Motor neuron (in vitro differentiated cells): ENCODE results near the gene WDR7. TPM values are rescaled to one million over a fixed set of nuclear protein-coding genes. Genes with fewer than 3 reads are reported as not detected.

Experiments used
- ATAC-seq, 8 experiments: fragments of 200-7000 bp; cut with Tn5 transposase; replicated peaks in 6 of 8; 2 replicates each; pipeline ENCODE4 v1.8.0; 2021; ENCODE audit warnings: mild to moderate bottlenecking in 8 of 8, moderate library complexity in 8 of 8
- H3K27ac ChIP-seq, 2 donors: fragments of 250-450 bp; sonication (Bioruptor Pico); 2 replicates each; pipeline ENCODE4 v1.9.0; 2021; ENCODE audit warnings: antibody characterized with exemption in 2 of 2, mild to moderate bottlenecking in 2 of 2, moderate library complexity in 1 of 2
- H3K4me1 ChIP-seq, 2 donors: fragments of 250-450 bp; sonication (Bioruptor Pico); replicated peaks in 1 of 2; 2 replicates each; pipeline ENCODE4 v1.6.1; 2021; ENCODE audit warnings: antibody characterized with exemption in 2 of 2, mild to moderate bottlenecking in 2 of 2, moderate library complexity in 1 of 2
- H3K4me3 ChIP-seq, 5 donors: fragments of 250-450 bp; sonication (Bioruptor Pico); 2 replicates each; pipeline ENCODE4 v1.9.0; 2021; ENCODE audit warnings: antibody characterized with exemption in 5 of 5, mild to moderate bottlenecking in 5 of 5, moderate library complexity in 4 of 5
- WGBS, 10 experiments: fragments of 450-650 bp; shearing (Covaris generic); methylation state at CpG; one replicate each; pipeline ENCODE4 v1.0.0; 2022; 5-methylcytosine and 5-hydroxymethylcytosine counted together
- in situ Hi-C, 9 experiments: fragments of 400-800 bp; cut with MboI; loops; one replicate each; pipeline ENCODE4 v1.15.0; 2021; ENCODE audit warnings: low sequenced_read_pairs in 9 of 9, low pct_unique_long_range_greater_than_20kb in 2 of 9; ENCODE audit not compliant: unreplicated experiment in 9 of 9
- total RNA-seq, 8 experiments: library from RNA; unstranded; fragments of 300-600 nt; gene quantifications; 2 replicates each; pipeline versions ENCODE4 v1.2.3 to v1.2.4, GENCODE V29; 2022

WDR7 gene
- total RNA-seq, 8 experiments from 2014 or later, result 12.2 to 24.5 (median 19.2) TPM

DNA sequence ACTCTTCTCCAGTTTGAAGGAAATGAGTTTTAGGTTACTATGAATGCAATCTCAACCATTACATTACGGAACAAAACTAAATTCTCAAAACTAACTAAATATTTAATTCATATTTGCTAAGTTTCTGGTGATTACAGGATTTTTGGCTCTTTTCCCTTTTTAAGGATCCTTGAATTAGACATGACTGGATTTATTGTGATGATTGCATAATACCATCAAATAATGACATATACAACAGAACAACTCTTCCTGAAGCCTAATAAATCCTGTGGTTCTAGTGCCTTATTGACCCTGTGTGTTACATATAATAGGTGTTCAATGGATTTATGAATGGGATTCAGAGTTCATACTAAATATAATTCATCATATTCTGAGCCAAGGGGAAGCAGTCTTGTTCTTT is 90.5 kb downstream of the WDR7 start:
- H3K4me1 ChIP-seq, result peaks cover 0 to 5% of the 10 kb centered on the region in 2 donors
- ATAC-seq, result peak in 1 of 8 experiments; percentile 32
- in situ Hi-C loops, result loop anchor here in 3 of 9 experiments (25.0 kb wide), 1 partner anchor 821 kb away; no protein-coding TSS in a partner anchor
- H3K27ac ChIP-seq, result no peak overlapping the region
- no peak overlapping the region for H3K4me3 ChIP-seq
- 71 to 100% (median 100%) methylated on average over 1 of the region's 1 CpG; no CpG with 5 or more reads in 2 of the 10 experiments for WGBS, 10 experiments

DNA sequence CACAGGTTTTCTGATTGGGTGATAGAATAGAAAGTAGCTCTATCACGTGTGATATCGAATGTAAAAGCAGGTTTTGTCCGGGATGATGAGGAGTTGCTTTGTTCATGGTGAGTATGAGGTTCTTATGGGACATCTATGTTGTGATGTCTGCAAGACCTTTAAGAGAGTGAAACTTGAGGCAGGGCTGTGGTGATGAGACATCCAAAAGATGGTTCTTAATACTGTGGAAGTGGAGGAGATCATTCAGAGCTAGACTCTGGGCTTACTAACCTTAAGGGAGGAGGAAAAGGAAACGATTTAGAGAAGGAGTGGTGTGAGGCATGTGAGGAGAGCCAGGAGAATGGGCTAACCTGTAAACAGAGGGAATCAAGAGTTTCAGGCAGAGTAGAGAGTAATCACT is 92.0 kb downstream of the WDR7 start:
- WGBS, 10 experiments, result 78 to 100% (median 90%) methylated on average over 1 to 4 of the region's 4 CpGs; no CpG with 5 or more reads in 1 of the 10 experiments
- no peak overlapping the region for H3K4me3 ChIP-seq
- no peak overlapping the region for H3K27ac ChIP-seq
- peaks cover 0 to 5% of the 10 kb centered on the region in 2 donors for H3K4me1 ChIP-seq
- ATAC-seq, result no peak
- in situ Hi-C loops, result loop anchor here in 3 of 9 experiments (25.0 kb wide), 1 partner anchor 819 kb away; no protein-coding TSS in a partner anchor

DNA sequence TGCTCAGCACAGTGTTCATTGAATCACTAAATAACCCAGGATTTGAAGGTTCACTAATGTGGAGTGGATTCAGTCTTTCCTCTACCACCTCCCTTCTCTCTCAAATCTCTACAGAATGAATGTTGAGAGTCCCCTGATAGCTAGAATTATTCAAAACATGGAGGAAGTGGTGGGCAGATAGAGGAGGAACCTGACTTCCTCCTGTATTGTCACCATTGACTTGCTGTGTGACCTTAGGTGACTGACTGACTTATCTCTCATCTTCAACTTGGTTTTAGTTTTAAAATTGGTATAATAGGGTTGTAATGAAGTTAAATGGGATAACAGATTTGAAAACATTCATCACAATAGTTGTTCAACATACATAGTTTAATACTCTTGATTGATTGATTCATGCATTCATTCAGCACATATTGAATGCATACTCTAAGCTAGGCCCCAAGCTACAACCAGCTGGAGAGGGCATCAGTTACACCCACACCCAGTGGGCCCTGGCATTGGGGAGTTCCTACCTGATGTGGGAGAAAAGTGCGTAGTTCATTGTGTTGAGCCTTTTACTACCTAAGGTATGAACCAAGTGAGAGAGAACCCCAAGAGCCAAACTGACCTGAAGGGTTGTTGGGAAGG is 96.0 kb downstream of the WDR7 start:
- WGBS, 10 experiments, result 67 to 100% methylated on average over 1 of the region's 1 CpG; no CpG with 5 or more reads in 8 of the 10 experiments
- in situ Hi-C loops, result loop anchor here in 3 of 9 experiments (25.0 kb wide), 1 partner anchor 815 kb away; no protein-coding TSS in a partner anchor
- H3K27ac ChIP-seq, result no peak overlapping the region
- ATAC-seq, result no peak
- no peaks in the 10 kb centered on the region for H3K4me1 ChIP-seq
- H3K4me3 ChIP-seq, result no peak overlapping the region

DNA sequence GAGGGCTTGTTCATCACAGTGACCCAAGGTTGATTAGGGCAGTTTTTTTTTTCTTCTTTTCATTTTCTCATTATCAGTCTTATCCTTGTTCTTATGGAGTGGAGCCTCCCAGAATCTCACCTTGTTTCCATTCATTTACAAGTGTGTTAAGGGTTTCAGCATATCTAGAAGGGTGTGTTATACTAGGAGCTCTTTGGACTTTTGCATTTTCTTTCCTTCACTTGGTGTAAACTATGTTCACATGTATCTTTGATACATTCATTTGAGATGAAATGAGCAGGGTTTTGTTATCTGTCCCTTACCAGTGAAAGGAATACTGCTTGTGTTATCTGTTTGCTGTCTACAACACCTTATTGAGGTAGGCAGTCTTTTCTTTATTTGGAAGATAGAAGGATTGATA is 96.7 kb downstream of the WDR7 start:
- in situ Hi-C loops, result loop anchor here in 3 of 9 experiments (25.0 kb wide), 1 partner anchor 814 kb away; no protein-coding TSS in a partner anchor
- Histone ChIP-seq H3K4me3 (no peak overlapping the region), H3K27ac (no peak overlapping the region), H3K4me1 (no peaks in the 10 kb centered on the region)
- ATAC-seq, result no peak

DNA sequence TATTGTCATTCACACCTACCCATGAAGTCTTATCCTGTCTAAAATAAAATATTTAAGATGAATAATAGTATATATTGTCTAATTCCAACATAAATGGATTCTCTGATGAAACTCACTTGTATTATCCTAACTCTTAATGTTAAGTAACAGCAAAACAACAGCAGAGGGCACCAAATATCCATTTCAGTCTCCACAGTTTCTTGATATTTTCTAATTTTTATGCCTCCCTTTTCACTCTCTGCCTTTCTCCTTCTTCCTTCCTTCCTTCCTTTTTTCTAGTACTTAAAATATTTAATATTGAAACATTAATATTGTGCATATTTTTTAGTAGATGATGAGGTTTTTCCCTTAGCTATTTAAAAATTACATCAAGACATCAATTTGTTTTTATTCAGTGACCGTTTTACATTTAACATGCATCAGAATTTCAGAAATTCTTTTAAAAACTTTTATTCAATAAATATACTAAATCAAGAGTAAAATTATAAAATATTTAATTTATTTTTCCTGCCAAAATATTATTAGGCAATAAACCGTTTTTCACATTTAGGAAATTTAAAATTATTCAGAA is 97.6 kb downstream of the WDR7 start:
- no peak overlapping the region for H3K4me3 ChIP-seq
- in situ Hi-C loops, result loop anchor here in 3 of 9 experiments (25.0 kb wide), 1 partner anchor 814 kb away; no protein-coding TSS in a partner anchor
- no peak overlapping the region for H3K27ac ChIP-seq
- WGBS, 10 experiments, result 28 to 100% (median 64%) methylated on average over 1 to 2 of the region's 2 CpGs
- peak in 1 of 8 experiments; percentile 25 for ATAC-seq
- no peaks in the 10 kb centered on the region for H3K4me1 ChIP-seq

DNA sequence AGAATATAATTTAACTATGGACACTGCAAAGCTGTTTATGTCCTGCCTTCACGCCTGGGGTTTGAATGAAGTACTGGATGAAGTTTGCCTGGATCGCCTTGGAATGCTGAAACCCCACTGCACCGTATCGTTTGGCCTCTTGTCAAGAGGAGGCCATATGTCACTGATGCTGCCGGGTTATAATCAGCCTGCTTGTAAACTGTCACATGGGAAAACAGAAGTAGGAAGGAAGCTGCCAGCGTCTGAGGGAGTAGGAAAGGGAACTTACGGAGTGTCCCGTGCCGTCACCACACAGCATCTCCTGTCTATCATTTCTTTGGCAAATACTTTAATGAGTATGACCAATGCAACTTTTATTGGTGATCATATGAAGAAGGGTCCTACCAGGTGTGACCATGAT is 105.8 kb downstream of the WDR7 start:
- no peak for ATAC-seq
- H3K4me1 ChIP-seq, result peaks cover 0 to 5% of the 10 kb centered on the region in 2 donors
- 53 to 80% (median 75%) methylated on average over 1 to 8 of the region's 9 CpGs; no CpG with 5 or more reads in 2 of the 10 experiments for WGBS, 10 experiments
- H3K4me3 ChIP-seq, result no peak overlapping the region
- in situ Hi-C loops, result loop anchor here in 2 of 9 experiments (25.0 kb wide), 1 partner anchor 680 kb away; the partner anchor contains the start of gene ONECUT2 (in 2 of the 2)
- H3K27ac ChIP-seq, result no peak overlapping the region

DNA sequence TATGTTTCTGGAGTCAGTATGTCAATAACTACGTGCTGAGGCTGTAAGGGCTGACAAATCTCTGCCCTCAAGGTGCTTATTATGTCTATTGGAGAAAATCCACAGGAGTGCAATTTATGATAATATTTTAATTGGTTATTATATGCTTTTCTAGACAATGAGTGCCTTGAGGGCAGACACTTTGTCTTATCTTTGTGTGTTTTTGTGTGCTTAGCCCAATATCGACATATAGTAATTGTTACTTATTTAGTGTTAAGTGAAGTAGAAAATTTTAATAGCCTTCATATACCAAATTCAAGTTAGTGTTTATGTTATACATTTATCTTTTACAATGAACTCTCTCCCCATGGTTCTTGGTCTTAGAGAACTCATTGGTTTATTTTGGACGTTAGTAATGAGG is 118.9 kb downstream of the WDR7 start:
- 59 to 100% (median 90%) methylated on average over 1 to 3 of the region's 3 CpGs for WGBS, 10 experiments
- in situ Hi-C loops, result loop anchor here in 2 of 9 experiments (25.0 kb wide), 1 partner anchor 667 kb away; the partner anchor contains the start of gene ONECUT2 (in 2 of the 2)

DNA sequence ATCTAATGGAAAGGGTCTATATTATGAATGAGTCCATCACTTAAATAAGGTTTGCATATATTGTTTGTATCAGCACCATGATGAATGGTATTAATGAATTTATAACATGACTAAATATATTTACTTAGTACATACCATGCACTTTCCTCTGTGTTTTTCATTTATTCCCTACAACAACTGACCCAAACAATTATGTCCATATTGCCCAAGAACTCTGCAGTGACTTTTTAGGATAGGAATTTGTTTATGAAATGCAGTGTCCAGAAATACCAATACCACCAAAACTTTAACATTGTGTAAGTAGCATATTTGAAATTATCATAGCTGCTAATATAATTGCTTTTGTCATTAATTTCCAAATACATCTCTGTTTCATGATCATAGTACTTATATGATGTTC is 119.7 kb downstream of the WDR7 start:
- in situ Hi-C loops, result loop anchor here in 2 of 9 experiments (25.0 kb wide), 1 partner anchor 666 kb away; the partner anchor contains the start of gene ONECUT2 (in 2 of the 2)
- Histone ChIP-seq H3K27ac (no peak overlapping the region), H3K4me3 (no peak overlapping the region), H3K4me1 (no peaks in the 10 kb centered on the region)
- no peak for ATAC-seq

More for the DNA sequence above, 118.9 kb downstream of the WDR7 start:
- H3K4me3 ChIP-seq, result no peak overlapping the region
- no peak for ATAC-seq
- H3K4me1 ChIP-seq, result no peaks in the 10 kb centered on the region
- no peak overlapping the region for H3K27ac ChIP-seq

DNA sequence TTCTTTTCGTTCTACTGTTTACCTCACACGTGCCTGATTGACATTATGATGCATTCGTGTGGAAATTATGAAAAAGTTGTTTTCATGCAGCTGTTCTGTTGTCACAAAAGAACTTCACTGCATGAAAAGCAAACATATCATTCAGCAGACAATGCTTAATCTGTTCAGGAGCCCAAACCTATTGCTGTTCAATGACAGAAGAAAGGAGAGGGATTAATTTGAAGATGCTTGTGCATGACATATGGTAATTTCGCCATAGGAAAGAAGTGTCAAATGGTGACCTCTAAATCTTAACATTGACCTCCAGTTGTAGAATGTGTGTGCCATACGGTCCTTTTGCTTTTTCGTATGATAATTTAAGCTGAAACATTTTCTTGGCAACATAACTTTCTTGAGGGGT is 124.5 kb downstream of the WDR7 start:
- no peak overlapping the region for H3K27ac ChIP-seq
- ATAC-seq, result no peak
- H3K4me3 ChIP-seq, result no peak overlapping the region
- WGBS, 10 experiments, result 17 to 98% (median 51%) methylated on average over 1 to 6 of the region's 6 CpGs; no CpG with 5 or more reads in 1 of the 10 experiments
- no peaks in the 10 kb centered on the region for H3K4me1 ChIP-seq
- in situ Hi-C loops, result loop anchor here in 1 of 9 experiments (25.0 kb wide), 1 partner anchor 787 kb away; no protein-coding TSS in a partner anchor

DNA sequence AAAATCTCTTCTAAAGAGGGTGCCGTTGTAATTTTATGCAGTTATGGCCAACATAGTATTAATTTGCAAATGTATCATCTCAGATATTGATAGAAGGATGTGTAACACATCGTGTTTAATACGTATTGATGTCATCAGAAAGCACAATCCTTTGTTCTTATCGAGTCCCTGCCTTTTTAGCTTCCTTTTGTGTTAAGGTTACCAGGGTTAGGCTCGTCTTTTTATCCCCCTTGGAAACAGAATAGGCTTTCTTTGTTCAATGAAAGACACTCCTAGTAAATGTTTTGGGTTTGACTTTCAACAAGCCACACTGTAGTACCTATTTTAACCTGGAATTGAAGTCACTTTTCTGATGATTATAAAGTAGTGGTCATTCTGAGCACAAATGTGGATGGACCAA is 136.2 kb downstream of the WDR7 start:
- WGBS, 10 experiments, result 0 to 100% (median 12%) methylated on average over 1 to 5 of the region's 5 CpGs
- Histone ChIP-seq H3K27ac (peak overlapping the region; percentile 8 to 52), H3K4me1 (peaks cover 19 to 44% of the 10 kb centered on the region in 2 donors), H3K4me3 (no peak overlapping the region)
- ATAC-seq, result peak in 5 of 8 experiments; percentile 21 to 59 (median 43)
- in situ Hi-C loops, result loop anchor here in 1 of 9 experiments (25.0 kb wide), 1 partner anchor 775 kb away; no protein-coding TSS in a partner anchor

DNA sequence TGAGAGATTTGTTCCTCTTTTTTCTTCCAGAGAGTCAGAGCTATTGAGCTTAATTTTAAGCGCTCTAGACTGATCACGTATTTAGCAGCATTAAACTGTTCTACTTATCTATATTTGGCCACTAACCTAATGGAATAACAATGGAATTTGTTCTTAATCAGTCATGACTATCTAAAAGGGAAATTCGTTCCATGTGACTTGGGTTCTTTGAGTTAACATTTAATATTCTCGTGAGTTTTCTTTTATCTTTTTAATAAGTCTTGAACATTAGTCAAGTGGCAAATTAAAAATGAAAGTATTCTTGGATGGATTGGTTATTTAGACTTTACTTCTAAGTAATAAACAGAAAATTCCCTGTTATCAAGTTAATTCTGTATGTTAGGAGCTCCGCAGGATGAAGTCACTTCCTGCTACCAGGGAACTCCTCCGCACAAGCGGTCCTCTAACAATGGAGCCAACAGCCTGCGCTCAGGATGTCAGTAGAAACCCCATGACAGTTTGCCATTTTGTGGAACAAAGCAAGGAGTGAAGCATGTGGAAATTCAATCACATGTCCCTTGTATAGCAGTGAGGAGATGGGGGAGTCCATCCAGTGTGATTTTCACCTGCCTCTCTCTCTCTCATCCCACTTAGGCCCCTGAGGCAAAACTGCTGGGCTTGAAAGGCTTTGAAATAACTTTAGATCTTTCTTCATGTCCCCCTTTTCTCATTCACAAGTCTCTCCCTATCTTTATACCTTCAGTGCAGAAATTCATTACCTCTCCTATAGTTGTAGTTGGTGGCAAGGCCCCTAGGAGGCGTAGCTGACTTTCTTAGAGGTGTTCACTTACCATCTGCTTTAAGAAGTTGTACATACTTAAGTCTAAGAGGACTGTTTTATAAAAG is 138.1 kb downstream of the WDR7 start:
- WGBS, 10 experiments, result 84 to 100% (median 97%) methylated on average over 1 to 9 of the region's 9 CpGs
- no peak overlapping the region for H3K27ac ChIP-seq
- peak in 5 of 8 experiments; percentile 14 to 71 (median 43) for ATAC-seq
- H3K4me1 ChIP-seq, result peaks cover 19 to 44% of the 10 kb centered on the region in 2 donors
- in situ Hi-C loops, result loop anchor here in 1 of 9 experiments (25.0 kb wide), 1 partner anchor 773 kb away; no protein-coding TSS in a partner anchor
- no peak overlapping the region for H3K4me3 ChIP-seq

DNA sequence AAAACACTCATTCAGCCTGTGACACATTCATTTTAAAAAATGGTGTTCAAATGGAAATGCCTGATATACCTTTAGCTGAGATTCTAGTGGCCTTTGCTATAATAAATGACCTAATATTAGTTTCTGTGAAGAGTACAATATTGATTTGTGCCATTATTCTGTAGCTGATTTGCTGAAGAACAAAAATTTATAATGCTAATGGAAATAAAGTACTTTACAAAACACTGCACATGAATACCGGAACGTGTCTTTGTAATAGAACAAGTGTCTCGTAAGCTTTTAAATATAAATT is 138.7 kb downstream of the WDR7 start:
- in situ Hi-C loops, result loop anchor here in 1 of 9 experiments (25.0 kb wide), 1 partner anchor 772 kb away; no protein-coding TSS in a partner anchor
- H3K4me1 ChIP-seq, result peaks cover 19 to 42% of the 10 kb centered on the region in 2 donors
- H3K27ac ChIP-seq, result no peak overlapping the region
- 67 to 100% (median 97%) methylated on average over 2 to 3 of the region's 3 CpGs; no CpG with 5 or more reads in 1 of the 10 experiments for WGBS, 10 experiments
- ATAC-seq, result no peak
- H3K4me3 ChIP-seq, result no peak overlapping the region
